ENCODE measurements around the gene JMJD8. TPM values are rescaled to one million over a fixed set of nuclear protein-coding genes. Genes with fewer than 3 reads are reported as not detected.

The JMJD8 gene
- total and polyA plus RNA-seq, 2 experiments from 2014 or later: 48.5 to 82.5 TPM

DNA sequence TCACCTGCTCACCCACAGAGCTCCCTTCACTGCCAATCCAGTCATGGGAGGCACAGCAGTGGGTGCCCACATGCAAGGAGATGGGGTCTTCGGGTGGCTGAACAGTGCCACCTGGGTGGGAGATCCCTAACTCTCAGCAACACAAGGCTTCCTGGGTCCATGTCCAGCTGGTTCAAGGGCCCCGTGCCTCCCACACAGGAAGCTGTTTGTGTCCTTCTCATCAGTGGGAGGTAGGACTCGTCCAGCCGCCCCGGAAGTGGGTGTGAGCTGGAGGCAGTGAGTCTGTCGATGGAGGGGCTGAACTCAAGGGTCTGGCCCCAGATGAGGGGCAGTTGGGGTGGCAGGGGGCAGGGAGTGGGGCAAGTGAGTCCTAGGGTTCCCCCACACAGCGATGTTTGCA is 19.9 kb upstream of the JMJD8 start:
- Histone ChIP-seq H3K79me2 (replicated peaks; ENCODE audit: insufficient read depth) (no peaks in the 10 kb centered on the region), H3K27me3 (ENCODE audit: insufficient read depth) (peaks cover 93% of the 10 kb centered on the region), H3K9me2 (ENCODE audit: insufficient read depth) (no peaks in the 10 kb centered on the region), H3K27ac (ENCODE audit: low read depth) (no peak overlapping the region), H3K4me1 (ENCODE audit: insufficient read depth) (no peaks in the 10 kb centered on the region), H3F3A (replicated peaks; ENCODE audit: low read depth) (0 out of 2 replicates have a peak, but pooled peaks cover 6% of the 10 kb centered on the region), H2AFZ (no peak overlapping the region), H3K36me3 (ENCODE audit: insufficient read depth) (no peaks in the 10 kb centered on the region), H3K4me3 (no peak overlapping the region), H4K20me1 (replicated peaks; ENCODE audit: insufficient read depth) (no peaks in the 10 kb centered on the region; the same call in 1 of the 2 replicates), H3K4me2 (no peak overlapping the region)
- peaks cover 79% of the 10 kb centered on the region for H3K27me3 Mint-ChIP-seq (ENCODE audit: insufficient read depth, low read depth, poor library complexity)
- no peaks in the 10 kb centered on the region for H3K4me1 Mint-ChIP-seq
- ATAC-seq: no peak
- no peaks in the 10 kb centered on the region for H3K36me3 Mint-ChIP-seq (ENCODE audit: low read depth)
- TF ChIP-seq POLR2AphosphoS5 (IDR thresholded peaks at IDR 0.05; ENCODE audit: low read depth) (no peak), EZH2phosphoT487 (IDR thresholded peaks at IDR 0.05; ENCODE audit: unreplicated experiment) (no peak), NANOG (IDR thresholded peaks at IDR 0.05; ENCODE audit: borderline replicate concordance) (no peak)
- no peak for DNase-seq (ENCODE audit: low spot score)
- H3K4me3 Mint-ChIP-seq: no peak overlapping the region
- no peak overlapping the region for H3K27ac Mint-ChIP-seq
- no peaks in the 10 kb centered on the region; the same call in 2 of the 3 replicates for H3K9me3 Mint-ChIP-seq

DNA sequence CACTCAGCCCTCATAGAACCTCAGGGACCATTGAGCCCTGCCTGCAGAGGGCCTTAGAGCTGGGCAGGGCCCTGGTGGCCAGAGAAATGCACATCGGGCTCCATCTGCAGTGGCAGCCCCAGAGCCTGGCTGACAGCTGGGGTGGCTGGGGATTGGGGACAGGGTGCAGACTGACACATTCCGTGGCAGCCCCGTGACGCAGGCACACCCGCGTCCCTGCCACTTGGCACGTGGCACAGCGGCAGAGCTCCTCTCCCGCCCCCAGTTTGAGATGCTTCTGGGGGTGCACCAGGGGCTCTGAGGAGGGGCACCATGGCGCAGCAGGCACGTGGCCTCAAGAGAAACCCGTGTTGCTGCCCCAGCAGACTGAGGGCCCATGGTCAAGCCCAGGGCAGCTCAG is 19.3 kb upstream of the JMJD8 start:
- Histone ChIP-seq H3K4me2 (no peak overlapping the region), H4K20me1 (replicated peaks; ENCODE audit: insufficient read depth) (no peaks in the 10 kb centered on the region; the same call in 1 of the 2 replicates), H3K79me2 (replicated peaks; ENCODE audit: insufficient read depth) (no peaks in the 10 kb centered on the region), H3K4me3 (no peak overlapping the region), H3F3A (replicated peaks; ENCODE audit: low read depth) (0 out of 2 replicates have a peak, but pooled peaks cover 6% of the 10 kb centered on the region), H3K27ac (ENCODE audit: low read depth) (no peak overlapping the region), H3K27me3 (ENCODE audit: insufficient read depth) (peaks cover 93% of the 10 kb centered on the region), H2AFZ (no peak overlapping the region), H3K36me3 (ENCODE audit: insufficient read depth) (no peaks in the 10 kb centered on the region), H3K4me1 (ENCODE audit: insufficient read depth) (no peaks in the 10 kb centered on the region), H3K9me2 (ENCODE audit: insufficient read depth) (no peaks in the 10 kb centered on the region)
- Mint-ChIP-seq H3K27me3 (ENCODE audit: insufficient read depth, low read depth, poor library complexity) (peaks cover 76% of the 10 kb centered on the region), H3K36me3 (ENCODE audit: low read depth) (no peaks in the 10 kb centered on the region), H3K4me3 (no peak overlapping the region), H3K27ac (no peak overlapping the region), H3K4me1 (no peaks in the 10 kb centered on the region), H3K9me3 (no peaks in the 10 kb centered on the region; the same call in 2 of the 3 replicates)
- TF ChIP-seq STAT1 (IDR thresholded peaks at IDR 0.05; ENCODE audit: unreplicated experiment) (no peak), EZH2 (IDR thresholded peaks at IDR 0.05; ENCODE audit: low read depth, unreplicated experiment) (no peak), NANOG (IDR thresholded peaks at IDR 0.05; ENCODE audit: borderline replicate concordance) (no peak)
- ATAC-seq (no peak), DNase-seq (ENCODE audit: low spot score) (no peak)

DNA sequence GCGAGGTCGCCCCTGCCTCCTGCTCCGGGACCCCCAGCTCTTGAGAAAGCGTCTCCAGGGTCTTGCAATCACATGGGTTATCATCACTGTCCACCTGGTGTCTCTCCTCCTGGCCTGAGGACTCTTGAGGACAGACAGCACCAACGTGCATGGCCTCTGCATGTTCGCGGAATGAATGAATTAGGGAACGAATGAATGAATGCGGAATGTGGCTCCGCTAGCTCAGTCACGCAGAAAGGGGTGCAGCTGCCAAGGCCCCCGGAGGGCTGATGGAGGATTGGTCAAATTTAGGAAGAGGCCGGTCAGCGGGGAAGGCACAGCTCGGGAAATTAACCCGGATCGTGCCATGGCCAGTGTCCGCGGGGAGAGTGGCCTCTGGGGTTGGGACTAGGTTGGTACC is 18.2 kb upstream of the JMJD8 start:
- H3K36me3 ChIP-seq (ENCODE audit: insufficient read depth): no peaks in the 10 kb centered on the region
- no peak overlapping the region for H3K27ac ChIP-seq (ENCODE audit: low read depth)
- no peaks in the 10 kb centered on the region; the same call in 1 of the 2 replicates for H4K20me1 ChIP-seq (replicated peaks; ENCODE audit: insufficient read depth)
- no peak for DNase-seq (ENCODE audit: low spot score)
- no peak for ATAC-seq
- H3K4me1 ChIP-seq (ENCODE audit: insufficient read depth): no peaks in the 10 kb centered on the region
- Mint-ChIP-seq H3K4me3 (no peak overlapping the region; the same call in 2 of the 3 replicates), H3K27ac (no peak overlapping the region), H3K9me3 (no peaks in the 10 kb centered on the region; the same call in 2 of the 3 replicates), H3K36me3 (ENCODE audit: low read depth) (no peaks in the 10 kb centered on the region), H3K27me3 (ENCODE audit: insufficient read depth, low read depth, poor library complexity) (peaks cover 78% of the 10 kb centered on the region), H3K4me1 (no peaks in the 10 kb centered on the region)
- H3K9me2 ChIP-seq (ENCODE audit: insufficient read depth): no peaks in the 10 kb centered on the region
- no peak overlapping the region for H3K4me2 ChIP-seq
- no peaks in the 10 kb centered on the region for H3K79me2 ChIP-seq (replicated peaks; ENCODE audit: insufficient read depth)
- 0 out of 2 replicates have a peak, but pooled peaks cover 6% of the 10 kb centered on the region for H3F3A ChIP-seq (replicated peaks; ENCODE audit: low read depth)
- H3K4me3 ChIP-seq: no peak overlapping the region
- no peak overlapping the region for H2AFZ ChIP-seq
- peaks cover 92% of the 10 kb centered on the region for H3K27me3 ChIP-seq (ENCODE audit: insufficient read depth)
- TF ChIP-seq, protein P1, sequence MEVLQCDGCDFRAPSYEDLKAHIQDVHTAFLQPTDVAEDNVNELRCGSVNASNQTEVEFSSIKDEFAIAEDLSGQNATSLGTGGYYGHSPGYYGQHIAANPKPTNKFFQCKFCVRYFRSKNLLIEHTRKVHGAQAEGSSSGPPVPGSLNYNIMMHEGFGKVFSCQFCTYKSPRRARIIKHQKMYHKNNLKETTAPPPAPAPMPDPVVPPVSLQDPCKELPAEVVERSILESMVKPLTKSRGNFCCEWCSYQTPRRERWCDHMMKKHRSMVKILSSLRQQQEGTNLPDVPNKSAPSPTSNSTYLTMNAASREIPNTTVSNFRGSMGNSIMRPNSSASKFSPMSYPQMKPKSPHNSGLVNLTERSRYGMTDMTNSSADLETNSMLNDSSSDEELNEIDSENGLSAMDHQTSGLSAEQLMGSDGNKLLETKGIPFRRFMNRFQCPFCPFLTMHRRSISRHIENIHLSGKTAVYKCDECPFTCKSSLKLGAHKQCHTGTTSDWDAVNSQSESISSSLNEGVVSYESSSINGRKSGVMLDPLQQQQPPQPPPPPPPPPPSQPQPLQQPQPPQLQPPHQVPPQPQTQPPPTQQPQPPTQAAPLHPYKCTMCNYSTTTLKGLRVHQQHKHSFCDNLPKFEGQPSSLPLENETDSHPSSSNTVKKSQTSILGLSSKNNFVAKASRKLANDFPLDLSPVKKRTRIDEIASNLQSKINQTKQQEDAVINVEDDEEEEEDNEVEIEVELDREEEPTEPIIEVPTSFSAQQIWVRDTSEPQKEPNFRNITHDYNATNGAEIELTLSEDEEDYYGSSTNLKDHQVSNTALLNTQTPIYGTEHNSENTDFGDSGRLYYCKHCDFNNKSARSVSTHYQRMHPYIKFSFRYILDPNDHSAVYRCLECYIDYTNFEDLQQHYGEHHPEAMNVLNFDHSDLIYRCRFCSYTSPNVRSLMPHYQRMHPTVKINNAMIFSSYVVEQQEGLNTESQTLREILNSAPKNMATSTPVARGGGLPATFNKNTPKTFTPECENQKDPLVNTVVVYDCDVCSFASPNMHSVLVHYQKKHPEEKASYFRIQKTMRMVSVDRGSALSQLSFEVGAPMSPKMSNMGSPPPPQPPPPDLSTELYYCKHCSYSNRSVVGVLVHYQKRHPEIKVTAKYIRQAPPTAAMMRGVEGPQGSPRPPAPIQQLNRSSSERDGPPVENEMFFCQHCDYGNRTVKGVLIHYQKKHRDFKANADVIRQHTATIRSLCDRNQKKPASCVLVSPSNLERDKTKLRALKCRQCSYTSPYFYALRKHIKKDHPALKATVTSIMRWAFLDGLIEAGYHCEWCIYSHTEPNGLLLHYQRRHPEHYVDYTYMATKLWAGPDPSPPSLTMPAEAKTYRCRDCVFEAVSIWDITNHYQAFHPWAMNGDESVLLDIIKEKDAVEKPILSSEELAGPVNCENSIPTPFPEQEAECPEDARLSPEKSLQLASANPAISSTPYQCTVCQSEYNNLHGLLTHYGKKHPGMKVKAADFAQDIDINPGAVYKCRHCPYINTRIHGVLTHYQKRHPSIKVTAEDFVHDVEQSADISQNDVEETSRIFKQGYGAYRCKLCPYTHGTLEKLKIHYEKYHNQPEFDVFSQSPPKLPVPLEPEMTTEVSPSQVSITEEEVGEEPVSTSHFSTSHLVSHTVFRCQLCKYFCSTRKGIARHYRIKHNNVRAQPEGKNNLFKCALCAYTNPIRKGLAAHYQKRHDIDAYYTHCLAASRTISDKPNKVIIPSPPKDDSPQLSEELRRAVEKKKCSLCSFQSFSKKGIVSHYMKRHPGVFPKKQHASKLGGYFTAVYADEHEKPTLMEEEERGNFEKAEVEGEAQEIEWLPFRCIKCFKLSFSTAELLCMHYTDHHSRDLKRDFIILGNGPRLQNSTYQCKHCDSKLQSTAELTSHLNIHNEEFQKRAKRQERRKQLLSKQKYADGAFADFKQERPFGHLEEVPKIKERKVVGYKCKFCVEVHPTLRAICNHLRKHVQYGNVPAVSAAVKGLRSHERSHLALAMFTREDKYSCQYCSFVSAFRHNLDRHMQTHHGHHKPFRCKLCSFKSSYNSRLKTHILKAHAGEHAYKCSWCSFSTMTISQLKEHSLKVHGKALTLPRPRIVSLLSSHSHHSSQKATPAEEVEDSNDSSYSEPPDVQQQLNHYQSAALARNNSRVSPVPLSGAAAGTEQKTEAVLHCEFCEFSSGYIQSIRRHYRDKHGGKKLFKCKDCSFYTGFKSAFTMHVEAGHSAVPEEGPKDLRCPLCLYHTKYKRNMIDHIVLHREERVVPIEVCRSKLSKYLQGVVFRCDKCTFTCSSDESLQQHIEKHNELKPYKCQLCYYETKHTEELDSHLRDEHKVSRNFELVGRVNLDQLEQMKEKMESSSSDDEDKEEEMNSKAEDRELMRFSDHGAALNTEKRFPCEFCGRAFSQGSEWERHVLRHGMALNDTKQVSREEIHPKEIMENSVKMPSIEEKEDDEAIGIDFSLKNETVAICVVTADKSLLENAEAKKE (CRISPR knock-in tag; IDR thresholded peaks at IDR 0.05): no peak
- TF ChIP-seq, protein P2, sequence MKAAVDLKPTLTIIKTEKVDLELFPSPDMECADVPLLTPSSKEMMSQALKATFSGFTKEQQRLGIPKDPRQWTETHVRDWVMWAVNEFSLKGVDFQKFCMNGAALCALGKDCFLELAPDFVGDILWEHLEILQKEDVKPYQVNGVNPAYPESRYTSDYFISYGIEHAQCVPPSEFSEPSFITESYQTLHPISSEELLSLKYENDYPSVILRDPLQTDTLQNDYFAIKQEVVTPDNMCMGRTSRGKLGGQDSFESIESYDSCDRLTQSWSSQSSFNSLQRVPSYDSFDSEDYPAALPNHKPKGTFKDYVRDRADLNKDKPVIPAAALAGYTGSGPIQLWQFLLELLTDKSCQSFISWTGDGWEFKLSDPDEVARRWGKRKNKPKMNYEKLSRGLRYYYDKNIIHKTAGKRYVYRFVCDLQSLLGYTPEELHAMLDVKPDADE (IDR thresholded peaks at IDR 0.05): no peak
- TF ChIP-seq STAT1 (IDR thresholded peaks at IDR 0.05; ENCODE audit: unreplicated experiment) (no peak), NANOG (IDR thresholded peaks at IDR 0.05; ENCODE audit: borderline replicate concordance) (no peak)
